Gastroesophageal sphincter (tissue), 3 donors: ENCODE measurements around the gene MTMR4.

ENCODE experiments used
- EP300 ChIP-seq: sonication (generic); formaldehyde crosslinking; IDR thresholded peaks from one replicate; pipeline ENCODE4 v1.6.1; 2017; ENCODE audit warnings: antibody characterized with exemption, mild to moderate bottlenecking
- POLR2A ChIP-seq, 2 donors: fragments of 450-650 bp; IDR thresholded peaks; one replicate each; pipeline ENCODE4 v1.6.1; 2017; ENCODE audit warnings: antibody characterized with exemption in 2 of 2, mild to moderate bottlenecking in 2 of 2, moderate library complexity in 1 of 2
- TF ChIP-seq, protein P1 (sequence below), 4 experiments: fragments of 200-600 bp in 2 of 4; fragments of 450-650 bp in 2 of 4; sonication (generic) in 1 of 4; IDR thresholded peaks; one replicate each; pipeline ENCODE4 v1.5.1; 2017 to 2019; ENCODE audit warnings: antibody characterized with exemption in 4 of 4, mild to moderate bottlenecking in 2 of 4, moderate library complexity in 2 of 4

GRCh38 chr17:58503866-58504265 is 10.6 kb downstream of the MTMR4 start:
- TF ChIP-seq, protein P1, sequence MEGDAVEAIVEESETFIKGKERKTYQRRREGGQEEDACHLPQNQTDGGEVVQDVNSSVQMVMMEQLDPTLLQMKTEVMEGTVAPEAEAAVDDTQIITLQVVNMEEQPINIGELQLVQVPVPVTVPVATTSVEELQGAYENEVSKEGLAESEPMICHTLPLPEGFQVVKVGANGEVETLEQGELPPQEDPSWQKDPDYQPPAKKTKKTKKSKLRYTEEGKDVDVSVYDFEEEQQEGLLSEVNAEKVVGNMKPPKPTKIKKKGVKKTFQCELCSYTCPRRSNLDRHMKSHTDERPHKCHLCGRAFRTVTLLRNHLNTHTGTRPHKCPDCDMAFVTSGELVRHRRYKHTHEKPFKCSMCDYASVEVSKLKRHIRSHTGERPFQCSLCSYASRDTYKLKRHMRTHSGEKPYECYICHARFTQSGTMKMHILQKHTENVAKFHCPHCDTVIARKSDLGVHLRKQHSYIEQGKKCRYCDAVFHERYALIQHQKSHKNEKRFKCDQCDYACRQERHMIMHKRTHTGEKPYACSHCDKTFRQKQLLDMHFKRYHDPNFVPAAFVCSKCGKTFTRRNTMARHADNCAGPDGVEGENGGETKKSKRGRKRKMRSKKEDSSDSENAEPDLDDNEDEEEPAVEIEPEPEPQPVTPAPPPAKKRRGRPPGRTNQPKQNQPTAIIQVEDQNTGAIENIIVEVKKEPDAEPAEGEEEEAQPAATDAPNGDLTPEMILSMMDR (IDR thresholded peaks at IDR 0.05): no peak
- TF ChIP-seq POLR2A (IDR thresholded peaks at IDR 0.05) (no peak), EP300 (no peak)
